NCI-H2196 (cell line): ENCODE measurements around the gene RAPGEF5.

ENCODE experiments used
- DNase-seq: peaks from one replicate; lab custom pipeline; 2025; ENCODE audit not compliant: unreplicated experiment; lab: John Stamatoyannopoulos, UW

Gene RAPGEF5

DNA sequence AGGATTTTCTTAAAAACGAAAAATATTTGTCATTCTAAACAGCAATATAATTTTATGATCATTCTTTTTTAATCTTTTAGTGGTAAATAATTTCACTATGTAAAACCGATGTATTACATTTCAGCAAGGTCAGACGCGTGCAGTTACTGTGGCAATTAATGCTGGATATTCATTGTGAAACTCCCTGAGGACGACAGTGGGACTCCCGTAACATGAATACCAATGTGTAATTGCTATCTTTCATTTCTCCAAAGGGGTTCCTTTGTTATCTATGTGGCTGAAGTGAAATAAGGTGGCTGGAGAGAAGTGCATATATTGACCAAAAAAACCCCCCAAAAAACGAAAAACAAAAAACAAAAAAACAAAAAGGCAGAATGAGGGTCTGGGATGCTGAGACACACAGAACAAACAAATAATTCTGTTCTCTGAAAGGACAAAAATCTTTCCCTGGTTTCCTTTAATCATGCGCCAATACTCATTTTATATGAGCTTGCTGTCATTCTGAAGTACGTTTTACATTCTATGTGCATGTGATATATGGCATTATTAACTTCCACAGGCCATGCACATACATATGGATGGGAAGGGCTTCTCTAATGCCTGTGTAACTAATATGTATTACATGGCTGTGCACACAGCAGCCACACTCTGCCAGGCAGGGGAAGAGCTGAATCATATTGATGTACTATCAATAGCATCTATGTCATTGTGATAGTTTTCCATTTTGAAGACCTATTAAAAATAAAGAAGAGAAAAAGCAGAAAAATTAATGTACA lies 161.4 kb downstream of the RAPGEF5 start:
- no peak for DNase-seq

DNA sequence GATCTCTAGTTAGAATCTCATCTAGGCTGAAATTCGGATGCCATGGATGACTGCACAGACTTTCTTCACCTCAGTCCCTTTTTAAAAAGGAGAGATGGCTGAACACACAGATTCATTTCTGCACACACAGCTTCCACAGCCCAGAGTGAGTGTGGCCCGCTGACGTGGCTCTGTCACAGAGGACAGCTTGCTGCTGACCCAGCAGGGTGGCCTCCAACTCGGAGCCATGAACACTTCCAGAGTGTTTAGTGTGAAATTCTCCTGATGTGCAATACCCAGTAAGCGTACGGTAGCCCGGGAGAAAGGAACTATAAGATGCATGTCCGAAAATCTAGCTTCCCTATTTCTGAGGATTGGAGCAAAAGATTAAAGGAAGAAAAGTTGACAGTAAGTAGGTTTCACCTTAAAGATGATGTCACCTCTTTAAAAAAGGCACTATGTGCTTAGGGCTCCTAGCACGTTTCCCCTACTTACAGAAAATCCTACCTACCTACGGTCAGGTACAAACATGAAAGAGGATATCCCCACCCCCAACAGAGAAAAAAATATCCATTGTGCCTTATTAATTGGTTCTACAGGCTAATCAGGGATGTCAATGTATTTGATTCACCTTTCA lies 162.2 kb downstream of the RAPGEF5 start:
- no peak for DNase-seq

DNA sequence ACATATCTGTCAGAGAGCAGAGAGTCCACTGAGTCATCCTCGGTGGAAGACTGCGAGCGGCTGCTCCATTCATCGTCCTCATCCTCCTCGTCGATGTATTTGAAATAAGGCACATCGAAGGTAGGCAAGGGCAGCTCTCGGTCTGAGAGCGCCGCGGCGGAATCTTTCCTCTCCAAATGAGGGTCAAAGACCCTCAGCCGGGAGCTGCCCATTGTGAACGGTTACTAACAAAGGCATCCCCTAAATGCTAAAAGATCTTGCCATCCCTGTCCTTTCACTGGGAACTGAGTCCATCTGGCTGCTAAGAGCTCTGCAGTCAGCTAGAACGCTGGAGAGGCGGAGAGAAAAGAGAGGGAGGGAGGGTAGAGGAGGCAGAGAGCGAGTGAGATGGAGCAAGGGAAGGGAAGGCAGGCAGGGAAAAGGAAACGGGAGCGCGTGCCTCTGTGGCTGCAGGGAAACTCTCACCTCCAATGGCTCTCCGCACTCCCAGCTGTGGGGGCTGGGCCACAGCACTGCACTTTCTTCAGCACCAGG lies 163.4 kb downstream of the RAPGEF5 start:
- no peak for DNase-seq

DNA sequence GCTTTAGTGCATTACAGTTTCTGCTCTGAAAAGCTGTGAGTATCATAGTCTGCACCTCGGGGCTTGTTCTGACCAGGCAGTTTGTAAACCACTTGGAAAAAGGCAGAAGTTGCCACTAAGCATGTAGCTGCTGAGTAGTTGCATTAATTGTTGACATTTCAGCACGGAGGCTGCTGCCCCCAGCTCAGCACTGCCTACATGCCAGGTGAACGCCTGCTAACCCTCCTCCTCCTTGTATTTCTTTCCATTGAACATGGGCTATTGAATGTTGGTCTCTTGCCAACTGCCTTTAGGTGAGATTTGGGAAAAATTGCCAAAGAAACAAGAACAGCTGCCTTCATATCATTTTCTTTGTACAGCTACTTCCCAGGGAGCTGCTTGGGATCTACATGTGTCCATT lies 164.2 kb downstream of the RAPGEF5 start:
- DNase-seq, result no peak

DNA sequence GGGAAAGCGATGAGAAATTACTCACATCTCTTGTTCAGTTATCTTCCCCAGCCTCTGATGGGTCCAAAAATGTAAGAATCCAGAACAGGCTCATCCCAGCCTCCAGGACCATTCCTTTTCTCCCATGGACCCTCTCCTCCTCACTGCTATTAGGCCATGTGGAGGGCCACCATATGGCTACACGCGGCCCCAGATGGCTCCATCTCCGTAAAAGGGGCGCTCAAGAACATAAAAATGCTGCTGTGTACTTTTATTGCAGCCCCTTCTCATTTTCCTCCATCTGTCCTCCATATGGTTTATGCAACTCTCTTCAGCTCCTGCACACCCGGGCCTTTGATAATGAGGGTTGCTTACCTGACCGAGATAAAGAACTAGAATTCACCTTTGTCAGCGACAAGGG lies 166.2 kb downstream of the RAPGEF5 start:
- DNase-seq, result no peak

DNA sequence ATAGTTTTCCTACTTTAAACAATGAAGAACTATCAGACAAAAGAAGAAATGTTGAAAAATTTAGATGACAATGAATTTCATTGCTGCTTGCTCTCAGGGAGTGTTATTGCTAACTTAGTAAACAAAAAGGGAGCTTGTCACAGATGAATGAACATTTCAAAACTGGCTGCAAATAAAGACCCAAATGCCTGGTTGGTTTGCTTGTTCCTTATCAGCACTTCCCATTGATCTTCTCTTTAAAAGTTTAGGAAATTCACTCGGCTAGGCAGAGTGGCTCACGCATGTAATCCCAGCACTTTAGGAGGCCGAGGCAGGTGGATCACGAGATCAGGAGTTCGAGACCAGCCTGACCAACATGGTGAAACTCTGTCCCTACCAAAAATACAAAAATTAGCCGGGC lies 167.2 kb downstream of the RAPGEF5 start:
- DNase-seq, result no peak

DNA sequence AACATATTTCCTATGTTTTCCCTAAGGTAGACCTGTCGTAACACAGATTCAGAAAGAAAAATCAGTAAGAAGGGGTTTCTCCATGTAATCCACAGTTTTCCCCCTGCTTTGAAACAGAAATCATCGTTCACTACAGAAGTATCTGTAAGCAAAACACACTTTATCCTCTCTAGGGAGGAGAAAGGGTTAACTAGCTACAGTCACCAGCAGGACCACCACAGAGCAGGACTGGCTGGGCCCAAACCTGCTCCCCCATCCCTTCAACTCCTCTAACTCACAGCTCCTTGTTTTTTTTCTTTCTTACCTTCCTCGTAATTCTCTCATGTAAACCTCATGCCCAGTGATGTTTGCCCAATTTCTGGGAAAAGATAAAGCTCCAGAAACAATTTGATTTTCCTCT lies 167.7 kb downstream of the RAPGEF5 start:
- DNase-seq, result no peak

DNA sequence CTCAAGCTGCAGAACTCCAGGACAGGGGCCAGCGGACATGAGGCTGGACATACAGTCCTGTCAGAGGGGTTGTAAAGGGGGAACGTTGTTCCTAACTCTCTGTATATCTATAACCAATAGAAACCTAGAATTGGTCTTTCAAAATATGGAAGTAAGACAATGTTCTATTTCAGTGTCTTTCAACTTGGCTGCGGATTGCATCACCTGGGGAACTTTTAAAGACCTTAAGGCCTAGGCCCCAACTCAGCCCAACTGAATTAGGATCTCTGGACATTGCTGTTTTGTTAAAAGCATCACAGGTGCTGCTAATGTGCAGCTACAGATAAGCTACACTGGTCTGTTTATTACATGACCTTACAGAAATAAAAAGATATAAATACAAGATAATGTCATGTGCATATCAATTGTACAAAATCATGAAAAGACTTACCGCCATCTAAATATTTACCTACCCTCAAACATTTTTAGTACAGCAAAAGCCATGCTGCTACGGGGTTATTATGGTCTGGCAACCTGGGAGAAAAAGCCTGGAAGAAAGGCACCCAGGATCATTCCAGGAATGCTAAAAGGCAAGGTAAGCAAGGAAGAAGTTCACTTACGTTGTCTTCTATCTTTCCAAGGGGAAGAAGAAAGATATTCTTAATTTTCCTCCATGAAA lies 169.1 kb downstream of the RAPGEF5 start:
- no peak for DNase-seq

DNA sequence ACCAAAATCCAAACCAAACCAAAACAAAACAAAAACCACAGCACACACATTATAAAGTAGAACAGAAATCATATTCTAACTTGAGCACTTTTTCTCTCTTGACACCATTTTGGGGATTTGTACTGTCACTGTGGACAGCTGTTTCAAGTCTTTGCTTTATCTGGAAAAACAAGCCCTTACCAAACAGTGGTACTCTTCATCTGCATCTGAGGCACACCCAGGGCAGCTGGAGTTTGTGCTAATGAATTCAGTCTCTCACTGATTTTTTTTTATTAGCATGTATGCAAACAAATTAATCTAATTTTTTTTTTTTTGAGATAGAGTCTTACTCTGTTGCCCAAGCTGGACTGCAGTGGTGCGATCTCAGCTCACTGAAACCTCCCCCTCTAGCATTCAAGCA lies 171.4 kb downstream of the RAPGEF5 start:
- DNase-seq, result no peak

DNA sequence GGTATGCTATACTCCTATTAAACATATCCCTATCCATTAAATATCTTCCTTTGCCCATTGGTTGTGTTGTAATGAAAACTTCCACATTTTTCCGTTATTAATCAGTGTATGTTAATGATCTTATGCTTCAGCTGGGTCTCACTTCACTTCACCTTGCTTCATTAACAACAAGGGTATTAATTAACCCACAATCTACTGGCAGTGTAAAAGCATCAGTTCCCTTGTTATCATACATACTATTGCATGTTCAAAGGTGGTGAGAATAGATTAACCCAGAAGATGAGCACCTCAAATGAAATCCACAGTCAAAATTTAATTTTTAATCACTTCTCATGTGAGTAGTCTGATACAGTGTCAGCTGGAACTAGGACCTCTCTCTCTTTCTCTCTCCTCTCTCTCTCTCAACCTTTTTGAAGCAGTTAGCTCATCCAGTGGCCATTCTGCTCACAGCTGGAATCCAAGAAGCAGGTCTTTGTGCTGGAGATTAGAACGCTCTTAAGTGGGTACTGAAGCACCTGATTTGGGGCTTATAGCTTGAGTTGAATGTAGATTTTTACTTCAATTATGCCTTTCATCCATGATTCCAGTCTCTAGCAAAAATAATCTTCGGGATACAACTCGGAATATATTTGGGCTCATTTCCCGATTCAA lies 172.3 kb downstream of the RAPGEF5 start:
- no peak for DNase-seq

DNA sequence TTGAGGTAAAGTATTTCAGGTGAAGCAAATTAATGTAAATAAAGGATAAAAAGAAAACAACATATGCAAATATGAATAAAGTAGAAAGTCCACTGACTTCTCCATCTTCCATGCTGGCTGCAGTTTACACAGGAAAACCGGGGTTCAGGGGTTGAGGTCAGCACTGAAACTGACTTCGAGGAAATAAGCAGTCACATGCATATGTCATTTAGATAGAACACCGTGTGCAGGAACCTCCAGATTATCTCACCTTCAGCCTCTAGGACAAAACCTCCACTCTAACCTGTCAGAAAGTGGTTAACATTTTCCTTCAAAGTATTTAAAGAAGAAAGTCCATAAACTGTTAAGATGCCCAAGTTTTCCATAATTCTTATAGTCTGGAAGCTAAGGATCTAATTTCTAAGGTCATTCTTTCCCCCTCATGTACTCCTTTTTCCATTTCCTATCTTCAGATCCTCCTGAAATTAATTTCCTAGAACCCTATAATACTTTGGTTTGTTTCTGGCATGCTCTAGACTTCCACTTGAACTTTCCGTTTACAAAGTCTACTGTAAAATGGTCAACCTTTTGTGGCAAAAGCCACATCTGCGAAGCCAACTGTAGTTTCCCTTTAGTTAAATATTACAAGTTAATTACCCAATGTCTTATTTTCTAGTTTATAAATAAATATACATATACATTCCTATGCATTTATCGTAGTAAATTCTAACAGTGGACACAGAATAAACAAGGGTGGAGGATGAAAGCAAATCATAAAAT lies 173.3 kb downstream of the RAPGEF5 start:
- no peak for DNase-seq

DNA sequence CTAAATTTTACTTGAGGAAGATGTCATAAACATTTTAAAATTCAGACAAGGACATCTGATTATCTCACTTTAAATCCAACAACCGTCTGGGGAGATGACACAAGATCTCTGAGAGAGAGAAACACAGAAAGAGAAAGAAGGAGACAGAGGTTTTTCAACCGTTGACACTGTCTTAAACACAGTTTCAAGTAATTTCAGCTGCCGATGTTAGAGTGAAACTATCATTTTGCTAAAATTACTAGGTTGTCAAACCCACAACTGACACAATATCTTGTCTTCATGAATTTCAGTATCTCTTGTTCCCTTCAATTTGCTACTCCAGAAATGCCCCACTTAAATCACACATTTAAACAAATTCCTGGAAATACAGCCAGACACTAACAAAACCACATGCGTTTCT lies 174.8 kb downstream of the RAPGEF5 start:
- no peak for DNase-seq

DNA sequence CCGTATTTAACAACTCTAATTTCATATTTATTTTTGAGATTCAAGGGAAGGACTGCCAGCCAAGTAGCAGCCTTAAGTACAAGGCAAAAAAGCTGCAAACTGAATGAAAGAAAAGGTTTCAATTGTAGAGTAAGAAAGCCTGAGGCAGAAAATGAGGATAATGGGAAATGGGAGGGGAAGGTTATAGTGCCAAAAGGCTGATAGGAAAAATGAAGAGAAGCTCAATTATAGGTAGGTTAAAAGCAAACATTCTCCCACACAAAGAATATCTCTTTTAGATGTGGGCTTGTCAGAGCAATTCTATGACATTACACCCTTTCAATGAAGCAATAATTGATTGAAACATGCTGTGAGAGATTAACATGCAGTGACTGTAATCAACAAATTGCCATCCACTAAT lies 175.3 kb downstream of the RAPGEF5 start:
- no peak for DNase-seq

DNA sequence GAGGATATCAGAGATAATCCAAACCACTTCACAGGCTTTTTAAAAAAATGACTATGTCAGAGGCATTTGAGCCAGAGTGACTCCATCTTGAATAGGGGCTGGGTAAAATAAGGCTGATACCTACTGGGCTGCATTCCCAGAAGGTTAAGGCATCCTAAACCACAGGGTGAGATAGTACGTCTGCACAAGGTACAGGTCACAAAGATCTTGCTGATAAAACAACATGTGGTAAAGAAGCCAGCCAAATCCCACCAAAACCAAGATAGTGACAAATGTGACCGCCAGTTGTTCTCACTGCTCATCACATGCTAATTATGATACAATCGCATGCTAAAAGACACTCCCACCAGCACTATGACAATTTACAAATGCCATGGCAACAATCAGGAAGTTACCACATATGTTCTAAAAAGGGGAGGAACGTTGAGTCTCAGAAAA lies 177.5 kb downstream of the RAPGEF5 start:
- DNase-seq, result no peak

DNA sequence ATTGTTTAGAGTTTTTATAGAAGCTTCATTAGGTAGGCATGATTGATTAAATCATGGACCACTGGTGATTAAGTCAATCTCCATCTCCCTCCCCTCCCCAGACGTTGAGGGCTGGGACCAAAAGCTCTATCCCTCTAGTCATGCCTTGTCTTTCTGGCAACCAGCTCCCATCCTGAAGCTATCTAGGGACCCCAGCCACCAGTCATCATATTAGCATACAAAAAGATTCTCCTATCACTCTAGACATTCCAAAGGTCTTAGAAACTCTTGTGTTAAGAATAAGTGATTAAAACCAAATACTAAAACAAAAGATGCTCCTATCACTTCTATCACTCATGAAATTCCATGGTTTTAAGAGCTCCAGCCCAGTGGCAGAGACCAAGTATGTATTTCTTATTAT lies 178.2 kb downstream of the RAPGEF5 start:
- no peak for DNase-seq

DNA sequence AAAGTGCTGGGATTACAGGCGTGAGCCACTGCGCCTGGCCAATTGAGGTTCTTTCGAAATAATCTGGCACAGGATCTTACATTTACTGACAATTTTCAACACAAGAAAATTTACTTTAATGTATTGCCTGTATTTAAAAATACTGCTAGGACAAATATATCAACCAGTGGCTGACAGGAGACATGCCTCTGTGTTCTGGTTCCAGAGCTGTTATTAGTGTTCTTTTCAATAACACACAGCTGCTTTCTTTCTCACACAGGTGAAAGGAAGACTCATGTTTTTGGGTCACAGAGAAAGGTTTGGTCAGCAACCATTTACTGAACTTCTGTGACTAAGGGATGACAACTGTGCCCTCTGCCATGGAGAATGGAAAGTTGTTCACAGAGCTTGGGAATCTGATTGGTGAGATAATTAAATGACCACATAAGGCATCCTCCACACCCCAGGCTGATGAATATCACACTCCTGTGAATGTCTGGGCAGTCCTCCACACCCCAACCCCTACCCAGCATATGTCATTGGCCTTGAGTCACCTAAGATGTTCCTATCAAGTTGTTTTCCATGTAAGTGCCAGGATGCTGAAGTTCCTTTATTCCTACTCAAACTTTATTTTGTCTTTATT lies 180.1 kb downstream of the RAPGEF5 start:
- no peak for DNase-seq

DNA sequence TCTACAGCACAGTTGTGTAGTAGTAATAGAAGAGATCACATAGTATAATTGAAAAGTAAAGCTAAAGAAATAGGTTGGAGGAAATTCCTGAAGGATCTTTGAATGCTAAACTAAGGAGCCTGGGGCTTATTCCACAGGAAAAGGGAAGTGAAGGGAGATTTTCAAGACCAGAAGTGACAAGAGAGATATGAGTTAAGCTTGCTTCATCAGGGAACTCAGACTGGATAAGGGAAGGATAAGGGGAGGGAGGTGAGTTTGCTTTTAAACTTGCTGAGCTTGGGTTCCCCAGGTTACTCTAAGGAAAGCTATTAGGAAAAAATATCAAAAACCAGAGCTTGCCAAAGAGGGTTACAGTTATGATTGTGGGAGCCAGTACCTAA lies 182.4 kb downstream of the RAPGEF5 start:
- no peak for DNase-seq

DNA sequence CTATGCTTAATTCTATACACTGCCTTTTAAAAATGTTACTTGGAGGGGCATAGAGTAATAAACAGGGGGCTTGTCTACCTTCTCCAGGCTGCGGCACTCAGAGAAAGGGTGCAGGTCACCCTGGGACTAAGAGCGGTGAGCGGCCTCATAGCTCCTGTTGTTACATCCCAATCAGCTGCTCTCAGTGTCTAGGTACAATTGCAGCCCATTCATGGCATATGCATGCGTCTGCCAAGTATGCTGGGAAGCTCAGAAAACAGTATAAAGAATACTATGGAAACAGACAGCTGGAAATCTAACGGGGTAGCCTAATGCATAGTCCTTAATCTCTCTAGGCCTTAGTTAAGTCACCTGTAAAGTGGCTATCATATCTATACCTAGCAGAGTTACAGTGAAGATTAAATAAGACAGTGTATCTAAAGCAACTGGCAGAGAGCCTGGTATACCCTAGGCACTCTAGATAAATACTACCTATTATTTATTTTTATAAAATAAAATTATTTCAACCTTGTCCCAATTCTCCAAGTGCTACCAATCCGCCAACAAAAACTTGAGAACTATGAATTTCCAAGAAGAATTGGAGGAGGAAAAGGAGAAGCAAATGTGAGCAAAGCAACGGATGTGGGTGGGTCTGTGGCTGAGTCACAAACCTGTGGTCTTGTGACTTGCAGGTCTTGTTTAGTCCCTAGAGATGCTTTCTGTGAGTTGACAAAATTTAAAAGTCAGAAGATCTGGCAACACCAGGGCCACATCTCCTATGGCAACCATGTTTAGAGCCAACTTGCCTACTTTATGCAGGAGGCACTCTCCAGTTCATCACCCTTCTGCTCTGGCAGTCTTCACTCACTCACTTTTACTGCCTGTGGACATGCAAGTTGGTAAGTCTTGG lies 183.0 kb downstream of the RAPGEF5 start:
- DNase-seq, result no peak

DNA sequence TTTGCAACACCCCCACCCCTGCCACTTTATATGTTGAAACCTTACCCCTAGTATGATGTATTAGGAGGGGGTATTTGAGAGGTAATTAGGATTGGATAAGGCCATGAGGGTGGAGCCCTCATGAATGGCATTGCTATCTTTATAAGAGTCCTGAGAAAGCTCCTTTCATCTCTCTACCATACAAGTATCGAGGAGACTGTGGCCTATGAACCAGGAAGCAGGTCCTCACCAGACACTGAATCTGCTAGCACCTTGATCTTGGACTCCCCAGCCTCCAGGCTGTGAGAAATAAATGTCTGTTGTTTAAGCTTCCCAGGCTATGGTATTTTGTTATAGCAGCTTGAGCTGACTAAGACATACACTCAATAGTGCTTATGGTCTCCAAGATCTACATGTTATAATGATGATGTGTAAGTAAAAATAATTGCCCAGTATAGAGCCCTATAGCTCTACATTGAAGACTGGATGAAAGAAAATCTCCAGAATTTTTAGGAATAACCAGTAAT lies 188.8 kb downstream of the RAPGEF5 start:
- no peak for DNase-seq
